Retinal pigment epithelial cell (primary cell): ENCODE data around the gene ESM1.
A peak's percentile ranks its signal among the peaks of the same experiment; 100 is the strongest.

ENCODE experiments used
- DNase-seq: peaks from one replicate; pipeline ENCODE4 v3.0.0-alpha.2; 2010; ENCODE audit warnings: low read depth
- H3K4me3 ChIP-seq: 2 replicates; pipeline ENCODE4 v1.5.1; 2011; ENCODE audit warnings: mild to moderate bottlenecking, low read length, control low read depth, moderate library complexity
- CTCF ChIP-seq: conservative IDR thresholded peaks from 2 replicates; pipeline ENCODE4 v1.5.1; 2011; ENCODE audit warnings: low read depth, low read length, control low read depth, inconsistent platforms

The ESM1 gene

GRCh38 chr5:54964405-54964804, 21.0 kb downstream of the ESM1 start:
- H3K4me3 ChIP-seq, result no peak overlapping the region
- no peak for DNase-seq
- TF ChIP-seq CTCF, result no peak

GRCh38 chr5:54959673-54960418, 25.5 kb downstream of the ESM1 start:
- TF ChIP-seq CTCF, result peak; percentile 49
- H3K4me3 ChIP-seq, result no peak overlapping the region
- no peak for DNase-seq

- no peak for TF ChIP-seq CTCF
- no peak for DNase-seq
- H3K4me3 ChIP-seq, result no peak overlapping the region
Observed at GRCh38 chr5:54956922-54957321, 28.5 kb downstream of the ESM1 start.

GRCh38 chr5:54947187-54947586, 38.2 kb downstream of the ESM1 start:
- DNase-seq, result no peak
- no peak for TF ChIP-seq CTCF
- H3K4me3 ChIP-seq, result no peak overlapping the region

- no peak for TF ChIP-seq CTCF
- DNase-seq, result no peak
- no peak overlapping the region for H3K4me3 ChIP-seq
Observed at GRCh38 chr5:54946306-54946819, 39.0 kb downstream of the ESM1 start.

GRCh38 chr5:54944364-54944763, 41.0 kb downstream of the ESM1 start:
- H3K4me3 ChIP-seq, result no peak overlapping the region
- TF ChIP-seq CTCF, result peak; percentile 69
- peak; percentile 6 for DNase-seq
